HT-29 (cell line): Measurements from ENCODE around the gene C3. TPM values are rescaled to one million over a fixed set of nuclear protein-coding genes. Genes with fewer than 3 reads are reported as not detected.
A peak's percentile ranks its signal among the peaks of the same experiment; 100 is the strongest.

Experiments
- DNase-seq: peaks from one replicate; pipeline ENCODE4 v3.0.0-alpha.2; 2015; ENCODE audit warnings: low spot score
- total RNA-seq: library from RNA; depleted of rRNA; stranded (reverse); fragments of >200 nt; shearing (Covaris generic); gene quantifications from 2 replicates; pipeline ENCODE4 v1.2.3, GENCODE V29; 2014

The C3 gene
- total RNA-seq, 1 experiment from 2014 or later: 0.64 TPM

DNA sequence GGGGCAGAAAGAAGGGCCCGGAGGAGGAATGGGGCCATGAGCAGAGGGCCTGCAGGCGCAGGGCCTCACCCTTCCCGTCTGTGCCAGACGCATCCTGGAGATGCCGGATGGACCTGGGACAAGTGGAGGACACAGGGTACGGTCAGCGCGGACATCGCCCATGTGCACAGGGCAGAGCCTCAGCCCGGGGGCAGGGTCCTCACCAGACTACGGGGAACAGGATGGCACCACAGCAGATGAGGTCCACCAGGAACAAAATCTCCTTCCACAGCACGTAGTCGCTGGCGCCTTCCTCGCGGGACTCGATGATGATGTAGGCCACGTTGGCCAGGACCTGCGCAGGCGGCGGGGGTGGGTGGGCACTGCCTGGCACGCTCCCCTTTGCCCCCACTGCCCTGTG, 11.4 kb upstream of the C3 start:
- DNase-seq: no peak

DNA sequence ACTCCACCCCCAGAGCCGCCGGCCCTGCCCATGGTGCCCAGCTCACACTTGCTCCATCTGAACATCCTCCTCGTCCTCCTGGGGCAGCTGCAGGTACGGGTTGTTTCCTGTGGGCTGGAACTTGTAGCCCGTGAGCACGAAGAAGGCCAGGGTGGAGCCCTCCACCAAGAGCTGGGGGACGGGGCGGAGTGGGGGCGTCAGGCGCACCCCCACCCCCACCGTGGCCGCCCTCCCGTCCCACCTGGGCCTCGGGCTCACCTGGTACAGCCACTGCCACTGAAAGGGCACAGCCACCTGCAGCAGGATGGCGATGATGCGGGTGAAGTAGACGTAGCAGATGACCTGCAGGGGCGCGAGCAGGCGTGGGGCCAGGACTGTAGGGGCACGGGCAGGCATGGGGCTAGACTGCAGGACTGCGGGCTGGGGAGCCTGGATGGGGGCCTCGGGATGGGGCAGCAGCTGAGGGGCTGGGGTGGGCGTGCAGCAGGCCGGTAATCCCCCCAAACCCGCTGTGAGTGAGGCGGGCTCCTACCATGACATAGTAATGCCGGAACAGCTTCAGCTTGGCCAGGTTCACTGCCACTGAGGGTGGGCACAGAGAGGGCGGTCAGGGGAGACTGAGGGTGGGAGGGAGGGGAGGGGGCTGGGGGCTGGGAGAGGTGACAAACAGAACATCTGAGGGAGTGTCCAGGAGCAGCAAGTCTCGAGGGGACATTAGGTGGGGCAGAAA, 10.7 kb upstream of the C3 start:
- DNase-seq: no peak

DNA sequence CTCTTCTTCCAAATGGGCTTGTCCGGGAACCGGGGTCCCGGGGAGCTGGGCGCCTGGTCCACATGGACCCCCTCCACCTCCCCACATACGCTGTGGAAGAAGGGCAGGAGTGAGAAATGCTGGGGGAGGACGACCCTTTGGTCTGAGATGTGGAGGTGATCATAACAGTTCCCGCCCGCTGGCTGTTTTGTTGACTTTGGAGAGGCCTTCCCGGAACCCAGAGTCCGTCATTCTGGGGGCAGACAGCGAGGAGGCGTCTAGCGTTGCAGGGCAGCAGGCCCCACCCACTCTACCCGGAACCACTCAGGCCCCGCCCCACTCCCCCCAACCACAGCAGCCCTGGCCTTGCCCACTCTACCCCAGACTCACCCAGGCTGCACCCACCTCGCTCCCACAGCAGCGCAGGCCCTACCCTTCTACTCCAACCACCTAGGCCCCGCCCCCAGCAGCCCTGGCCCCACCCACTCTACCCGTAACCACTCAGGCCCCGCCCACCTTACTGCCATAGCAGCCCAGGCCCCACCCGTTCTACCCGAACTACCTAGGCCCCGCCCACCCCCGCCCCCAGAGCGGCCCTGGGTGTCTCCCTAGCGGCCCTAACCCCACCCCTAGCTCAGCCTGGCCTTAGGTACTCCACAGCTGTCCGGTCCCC, 9.8 kb upstream of the C3 start:
- peak; percentile 71 for DNase-seq

DNA sequence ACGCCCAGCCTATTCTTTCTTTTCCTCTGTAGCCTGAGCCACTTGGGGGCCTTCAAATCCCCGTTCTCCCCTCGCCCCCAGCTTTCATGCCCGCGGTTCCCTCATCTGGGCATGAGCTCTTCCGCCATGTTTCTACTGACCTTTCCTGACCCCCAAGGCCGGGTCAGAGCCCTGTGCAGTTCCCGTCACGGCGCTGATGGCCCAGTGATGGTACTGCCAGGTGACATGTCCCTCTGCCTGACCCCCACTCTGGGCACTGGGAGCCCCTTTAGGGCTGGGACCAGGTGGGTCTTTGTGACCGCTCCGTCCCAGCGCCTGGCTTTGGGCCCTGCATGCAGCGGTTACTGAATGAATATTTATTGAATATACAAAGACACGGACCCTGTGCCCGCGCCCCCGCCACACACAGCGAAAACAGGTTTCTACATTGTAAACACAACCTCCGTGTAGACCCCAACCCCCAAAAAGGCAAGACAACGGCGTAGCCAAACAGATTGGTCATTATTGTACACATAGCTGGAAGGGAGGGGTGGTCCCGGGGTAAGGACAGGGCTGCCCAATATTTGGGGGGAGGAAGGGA, 9.2 kb upstream of the C3 start:
- no peak for DNase-seq

DNA sequence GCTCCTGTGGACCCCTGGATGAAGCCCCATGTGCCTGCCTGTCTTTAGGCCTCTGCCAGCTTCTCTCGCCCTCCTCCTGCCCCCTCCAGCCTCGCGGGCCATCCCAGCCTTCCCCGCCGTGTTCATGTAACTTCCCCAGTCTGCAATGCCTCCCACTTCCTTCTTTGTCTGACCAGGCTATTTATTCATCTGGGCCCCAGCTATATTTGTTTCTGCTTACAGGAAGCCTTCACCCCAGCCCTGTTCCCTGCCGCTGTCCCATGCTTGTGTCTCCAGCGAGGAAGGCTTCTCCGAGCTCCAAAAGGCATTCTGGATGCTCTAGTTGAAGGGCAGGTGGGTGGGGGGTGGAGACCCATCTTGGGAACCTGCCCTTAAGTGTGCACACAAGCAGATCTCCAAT, 7.9 kb upstream of the C3 start:
- DNase-seq: no peak

DNA sequence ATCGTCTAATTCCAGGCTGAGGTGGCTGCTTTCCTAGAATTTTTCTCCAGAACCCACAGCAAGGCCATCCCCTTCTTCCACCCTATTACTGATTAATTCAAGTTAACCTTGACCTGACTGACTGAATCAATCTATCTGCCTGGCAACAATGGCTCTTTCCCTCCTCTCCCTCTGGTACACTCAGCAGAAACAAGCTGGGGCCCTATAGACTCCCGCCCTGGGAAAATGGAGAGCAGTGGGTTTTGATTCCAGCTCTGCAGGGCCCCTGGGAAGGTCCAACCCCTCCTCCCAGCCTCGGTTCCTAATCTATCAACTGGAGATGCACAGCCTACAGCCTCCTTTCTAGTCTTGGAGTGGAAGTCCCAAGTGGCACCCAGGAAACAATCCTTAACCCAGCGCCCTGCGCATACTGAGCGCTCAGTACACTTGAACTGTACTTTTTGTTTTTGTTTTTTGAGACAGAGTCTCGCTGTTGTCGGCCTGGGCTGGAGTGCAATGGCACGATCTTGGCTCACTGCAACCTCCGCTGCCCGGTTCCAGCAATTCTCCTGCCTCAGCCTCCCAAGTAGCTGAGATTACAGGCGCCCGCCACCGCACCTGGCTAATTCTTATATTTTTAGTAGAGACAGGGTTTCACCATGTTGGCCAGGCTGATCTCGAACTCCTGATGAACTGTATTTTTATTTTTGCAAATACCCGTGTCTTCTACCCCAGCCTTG, 5.2 kb upstream of the C3 start:
- DNase-seq: no peak

DNA sequence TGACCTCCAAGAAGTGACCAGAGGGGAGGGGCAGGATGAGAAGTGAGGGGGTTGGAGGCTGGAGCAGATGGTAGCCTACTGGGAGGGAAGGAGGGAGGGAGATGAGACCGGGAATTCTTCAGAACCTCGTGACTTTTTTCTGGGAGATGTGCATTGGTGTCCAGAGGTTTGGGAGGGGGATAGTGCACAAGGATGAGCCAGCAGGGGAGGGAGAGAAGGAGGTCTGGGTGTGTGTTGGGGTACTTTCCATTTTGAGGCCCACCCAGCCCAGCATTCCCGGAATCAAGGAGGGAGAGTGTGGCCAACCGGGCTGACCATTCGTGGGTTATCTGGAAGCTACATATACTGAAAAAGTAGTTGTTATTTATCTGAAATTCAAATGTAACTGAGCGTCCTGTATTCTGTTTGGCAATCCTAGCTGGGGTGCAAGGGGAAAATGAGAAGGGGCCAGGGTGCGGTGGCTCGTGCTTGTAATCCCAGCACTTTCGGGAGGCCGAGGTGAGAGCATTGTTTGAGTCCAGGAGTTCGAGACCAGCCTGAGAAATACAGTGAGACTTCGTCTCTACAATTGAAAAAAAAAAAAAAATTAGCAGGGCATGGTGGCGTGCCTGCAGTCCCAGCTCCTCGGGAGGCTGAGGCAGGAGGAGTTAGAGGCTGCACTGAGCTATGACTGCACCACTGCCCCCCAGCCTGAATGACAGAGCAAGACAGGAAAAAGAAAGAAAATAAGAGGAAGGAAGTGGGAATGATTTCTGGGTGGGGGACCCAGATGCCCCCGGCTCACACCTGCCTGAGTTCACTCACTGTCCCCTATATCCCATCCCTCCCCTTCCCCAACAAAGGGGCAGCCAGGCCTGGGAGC, 4.4 kb upstream of the C3 start:
- DNase-seq: no peak

DNA sequence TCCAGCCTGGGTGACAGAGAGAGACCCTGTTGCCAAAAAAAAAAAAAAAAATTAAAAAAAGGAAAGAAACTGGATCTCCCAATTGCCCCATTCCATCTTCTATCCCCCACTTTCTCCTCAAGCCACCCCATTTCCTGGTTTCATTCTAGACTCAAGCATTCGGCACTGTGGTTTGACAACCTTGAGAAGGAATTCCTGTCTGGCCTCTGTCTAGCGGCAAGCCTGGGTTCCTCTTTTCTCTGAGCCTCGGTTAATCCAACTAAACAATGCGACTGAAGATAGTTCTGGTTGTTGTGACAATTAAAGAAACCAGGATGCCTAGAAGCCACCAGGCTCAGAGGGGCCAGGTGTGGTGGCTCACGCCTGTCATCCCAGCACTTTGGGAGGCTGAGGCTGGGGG, 3.3 kb upstream of the C3 start:
- DNase-seq: no peak

DNA sequence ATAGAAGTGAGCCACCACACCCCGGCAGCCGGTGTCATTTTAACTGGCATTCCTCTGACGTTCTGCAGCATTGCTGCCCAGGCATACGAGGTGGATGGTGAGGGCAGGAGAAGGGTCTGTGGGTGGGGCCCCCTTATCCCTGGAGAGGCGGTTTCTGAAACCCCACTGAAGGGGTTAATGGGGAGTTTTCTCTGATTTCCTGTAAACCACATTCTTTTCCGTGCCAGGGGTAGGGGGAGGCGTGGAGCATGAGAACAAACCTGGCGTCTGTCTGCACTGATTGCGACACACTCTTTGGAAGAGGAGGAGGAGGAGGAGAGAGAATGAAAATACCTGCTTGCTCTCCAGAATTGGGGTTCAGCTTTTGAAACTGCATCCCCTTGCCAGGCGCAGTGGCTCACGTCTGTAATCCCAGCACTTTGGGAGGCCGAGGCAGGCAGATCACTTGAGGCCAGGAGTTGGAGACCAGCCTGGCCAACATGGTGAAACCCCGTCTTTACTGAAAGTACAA, 2.7 kb upstream of the C3 start:
- no peak for DNase-seq

DNA sequence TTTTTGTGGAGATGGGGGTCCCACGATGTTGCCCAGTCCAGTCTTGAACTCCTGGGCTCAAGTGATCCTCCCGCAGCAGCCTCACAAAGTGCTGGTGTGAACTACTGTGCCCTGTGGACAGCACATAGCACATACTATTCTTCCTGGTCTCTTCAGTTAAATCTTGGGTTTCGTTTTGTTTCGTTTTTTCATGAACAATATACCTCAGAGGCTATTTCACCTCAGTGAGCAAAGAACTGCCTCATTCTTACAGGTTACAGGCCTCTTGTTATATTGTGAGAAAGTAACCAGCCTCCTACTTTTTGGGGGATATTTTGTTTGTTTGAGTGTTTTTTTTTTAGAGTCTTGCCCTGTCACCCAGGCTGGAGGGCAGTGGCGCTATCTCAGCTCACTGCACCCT, 1.3 kb upstream of the C3 start:
- DNase-seq: no peak

DNA sequence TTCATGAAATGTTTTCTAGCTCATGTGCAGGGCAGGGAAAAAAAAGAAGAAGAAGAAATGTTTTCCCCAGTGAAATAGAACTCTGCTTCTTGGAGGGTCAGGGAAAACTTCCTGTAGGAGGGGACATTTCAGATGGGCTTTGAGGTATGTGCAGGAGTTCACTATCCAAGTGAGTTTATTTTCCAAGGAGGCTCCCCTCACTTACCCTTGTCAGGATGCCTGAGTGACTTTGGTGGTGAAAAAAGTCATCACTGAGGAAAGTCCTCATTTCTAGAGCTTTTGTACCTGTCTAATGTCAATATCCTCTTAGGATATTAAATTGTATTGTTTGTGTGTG, 656 bp upstream of the C3 start:
- no peak for DNase-seq

DNA sequence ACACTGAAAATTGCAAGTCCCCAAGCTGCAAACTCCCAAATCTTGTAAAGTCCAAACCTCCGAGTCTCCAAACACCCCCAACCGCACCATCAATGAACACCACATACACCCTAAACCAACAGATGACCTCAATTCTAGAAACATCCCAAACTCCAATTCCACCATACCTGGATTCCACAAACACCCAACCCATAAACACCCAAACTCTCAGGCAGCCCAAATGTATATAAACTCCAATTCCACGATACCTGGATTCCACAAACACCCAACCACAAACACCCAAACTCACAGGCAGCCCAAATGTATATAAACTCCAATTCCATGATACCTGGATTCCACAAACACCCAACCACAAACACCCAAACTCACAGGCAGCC, 470 bp downstream of the C3 start:
- no peak for DNase-seq

DNA sequence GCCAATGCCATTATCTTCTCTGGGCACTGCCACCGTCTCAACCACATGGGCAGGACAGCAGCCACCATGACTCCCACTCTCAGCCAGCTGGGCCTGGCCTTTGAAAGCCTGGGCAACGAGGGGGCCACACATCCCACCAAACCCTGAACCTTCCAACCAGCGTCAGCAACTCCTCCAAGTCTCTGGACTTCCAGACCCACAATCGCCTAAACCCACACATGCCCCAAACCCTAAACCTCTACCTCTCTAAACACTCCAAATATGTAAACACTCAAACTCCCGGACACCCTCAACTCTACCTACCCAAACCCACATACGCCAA, 949 bp downstream of the C3 start:
- no peak for DNase-seq

DNA sequence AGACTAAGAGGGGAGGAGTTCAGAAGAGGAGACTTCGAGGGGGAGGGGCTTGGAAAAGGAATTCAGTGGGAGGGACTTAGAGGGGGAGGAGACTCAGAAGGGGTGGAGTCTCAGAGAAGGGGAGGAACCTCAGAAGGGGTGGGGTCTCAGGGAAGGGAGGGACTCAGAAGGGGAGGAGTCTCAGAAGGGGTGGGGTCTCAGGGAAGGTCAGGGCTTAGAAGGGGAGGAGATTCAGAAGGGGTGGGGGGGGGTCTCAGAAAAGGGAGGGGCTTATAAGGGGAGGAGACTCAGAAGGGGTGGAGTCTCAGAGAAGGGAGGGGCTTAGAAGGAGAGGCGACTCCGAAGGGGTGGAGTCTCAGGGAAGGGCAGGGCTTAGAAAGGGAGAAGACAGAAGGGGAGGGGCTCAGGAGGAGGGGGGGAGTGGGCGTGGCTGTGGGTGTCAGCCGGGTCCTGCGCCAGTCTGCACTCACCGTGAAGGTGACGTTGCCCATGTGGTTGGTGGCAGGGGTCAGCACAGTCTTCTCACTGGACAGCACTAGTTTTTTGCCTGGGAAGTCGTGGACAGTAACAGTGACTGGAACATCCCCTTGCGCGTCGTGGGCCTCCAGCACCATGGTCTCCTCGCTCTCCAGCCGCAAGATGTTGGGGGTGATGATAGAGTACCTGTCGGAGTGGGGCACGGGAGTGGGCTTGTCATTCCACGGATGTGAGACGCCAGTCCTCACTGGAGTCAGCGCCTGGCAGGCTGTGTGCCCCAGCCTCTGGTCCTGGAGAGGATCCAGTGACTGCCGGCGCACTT, 1.5 kb downstream of the C3 start:
- DNase-seq: peak; percentile 15

DNA sequence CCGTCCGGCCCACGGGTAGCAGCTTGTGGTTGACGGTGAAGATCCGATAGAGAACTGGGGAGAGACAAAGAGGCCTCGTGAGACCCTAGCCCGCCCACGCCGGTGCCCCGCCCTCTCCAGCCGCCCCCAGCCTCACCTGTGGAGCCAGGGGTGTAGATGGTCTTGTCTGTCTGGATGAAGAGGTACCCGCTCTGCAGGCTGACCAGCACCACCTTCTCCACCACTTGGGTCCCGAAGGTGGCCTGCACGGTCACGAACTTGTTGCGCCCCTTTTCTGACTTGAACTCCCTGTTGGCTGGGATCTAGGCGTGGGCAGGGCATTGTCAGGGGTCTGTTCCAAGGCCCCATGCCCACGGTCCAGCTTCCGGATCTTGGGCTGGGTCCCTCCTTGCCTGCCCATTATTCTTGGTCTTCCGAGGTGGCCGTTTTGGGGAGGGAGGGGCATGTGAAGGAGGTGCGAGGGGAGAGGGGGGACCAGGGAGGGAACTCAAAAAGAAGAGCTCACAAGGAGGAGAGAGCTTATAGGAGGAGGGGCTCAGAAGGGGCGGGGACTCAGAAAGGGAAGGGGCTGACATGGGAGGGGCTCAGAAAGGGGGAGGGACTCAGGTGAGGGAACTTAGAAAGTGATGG, 2.2 kb downstream of the C3 start:
- no peak for DNase-seq

DNA sequence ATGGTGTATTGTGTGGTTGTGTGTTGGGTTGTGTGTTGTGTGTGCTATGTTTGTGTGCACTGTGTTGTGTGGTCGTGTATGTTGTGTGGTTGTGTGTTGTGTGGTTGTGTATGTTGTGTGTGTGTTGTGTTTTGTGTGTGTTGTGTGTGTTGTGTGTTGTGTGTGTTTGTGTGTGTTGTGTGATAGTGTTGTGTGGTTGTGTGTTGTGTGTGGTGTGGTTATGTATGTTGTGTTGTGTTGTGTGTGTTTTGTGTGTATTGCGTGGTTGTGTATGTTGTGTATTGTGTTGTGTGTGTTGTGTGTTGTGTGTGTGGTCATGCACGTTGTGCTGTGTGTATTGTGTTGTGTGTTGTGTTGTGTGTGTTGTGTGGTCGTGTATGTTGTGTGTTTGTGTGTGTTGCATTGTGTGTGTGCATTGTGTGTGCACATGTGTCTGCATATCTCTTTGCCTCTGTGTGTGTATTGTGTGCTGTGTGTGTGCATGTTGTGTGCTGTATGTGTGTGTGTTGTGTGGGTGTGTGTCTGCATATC, 2.9 kb downstream of the C3 start:
- DNase-seq: no peak

DNA sequence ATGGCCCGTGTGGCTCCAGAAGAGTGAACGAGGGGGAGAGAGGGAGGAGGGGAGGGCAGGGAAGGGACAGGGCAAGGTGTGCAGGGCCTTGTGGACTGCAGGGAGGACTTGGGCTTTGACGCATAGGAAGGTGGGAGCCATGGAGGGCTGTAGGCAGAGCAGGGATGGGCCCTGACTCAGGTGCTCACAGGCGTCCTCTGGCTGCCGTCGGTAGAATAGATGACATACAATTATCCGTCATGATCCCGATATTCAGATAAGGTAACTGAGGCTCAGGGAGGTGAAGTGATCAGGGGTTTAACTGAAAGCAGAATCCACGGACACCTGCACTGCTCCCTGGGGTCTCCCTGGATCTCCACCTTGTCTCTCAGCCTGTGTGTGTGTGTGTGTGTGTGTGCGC, 3.4 kb downstream of the C3 start:
- DNase-seq: no peak

DNA sequence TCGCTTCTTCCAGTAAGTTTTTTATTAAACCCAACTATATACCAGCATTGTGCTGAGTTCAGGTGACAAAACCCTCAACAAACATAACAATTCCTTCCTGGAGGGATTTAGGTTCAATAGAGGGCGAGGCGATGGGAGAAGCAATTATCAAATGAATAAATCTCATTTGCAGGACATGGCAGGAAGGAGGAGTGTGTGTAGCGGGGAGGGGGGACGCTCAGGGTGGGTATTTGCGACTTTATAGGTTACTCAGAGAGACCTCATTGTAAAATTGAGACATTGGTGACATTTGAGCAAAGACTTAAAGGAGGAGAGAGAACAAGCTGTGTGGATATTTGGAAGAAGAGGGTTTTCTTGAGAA, 3.9 kb downstream of the C3 start:
- no peak for DNase-seq

DNA sequence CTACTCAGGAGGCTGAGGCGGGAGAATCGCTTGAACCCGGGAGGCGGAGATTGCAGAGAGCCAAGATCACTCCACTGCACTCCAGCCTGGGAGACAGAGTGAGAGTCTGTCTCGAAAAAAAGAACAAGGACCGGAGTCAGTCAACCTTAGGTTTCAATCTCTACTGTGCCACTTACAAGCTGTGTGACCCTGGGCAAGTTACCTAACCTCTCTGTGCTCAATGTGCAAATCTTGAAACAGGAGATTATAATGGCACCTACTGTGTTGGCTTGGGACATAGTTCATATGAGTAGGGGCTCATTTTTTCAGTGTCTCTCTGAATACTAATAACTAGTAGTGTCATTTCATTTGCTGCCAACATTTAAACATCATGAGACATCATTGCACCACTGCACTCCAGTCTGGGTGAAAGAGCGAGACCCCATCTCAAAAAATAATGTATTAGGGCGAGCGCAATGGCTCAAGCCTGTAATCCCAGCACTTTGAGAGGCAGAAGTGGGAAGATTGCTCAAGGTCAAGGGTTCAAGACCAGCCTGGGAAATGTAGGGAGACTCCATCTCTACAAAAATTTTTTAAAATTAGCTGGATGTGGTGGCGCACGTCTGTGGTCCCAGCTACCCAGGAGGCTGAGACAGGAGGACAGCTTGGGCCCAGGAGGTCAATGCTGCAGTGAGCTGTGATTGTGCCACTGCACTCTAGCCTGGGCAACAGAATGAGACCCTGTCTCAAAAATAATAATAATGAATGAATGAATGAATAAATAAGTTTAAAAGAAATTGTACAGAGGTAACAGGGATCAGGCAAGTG, 5.5 kb downstream of the C3 start:
- DNase-seq: no peak
